HepG2 (cell line): ENCODE data around the gene SETD1B. TPM values are rescaled to one million over a fixed set of nuclear protein-coding genes. Genes with fewer than 3 reads are reported as not detected.

Experiments used
- ATAC-seq: fragments of 200-7000 bp; cut with Tn5 transposase; 3 replicates; pipeline ENCODE4 v1.9.1; 2020; ENCODE audit warnings: mild to moderate bottlenecking, moderate library complexity
- BruUV-seq: library from RNA; stranded (reverse); fragments of 400-500 nt; replicated peaks from 2 replicates; lab custom pipeline; 2021; lab: Mats Ljungman, UMichigan
- CTCF ChIA-PET: fragments of 300-600 bp; formaldehyde crosslinking; extraction: SDS; loops from one replicate; lab custom pipeline; 2021; ENCODE audit warnings: low total read pairs, inconsistent platforms, low intra/inter-chr PET ratio; lab: Yijun Ruan, JAX
- POLR2A ChIA-PET: fragments of 350-600 bp; sonication (Branson Sonifier 250); formaldehyde crosslinking; loops from one replicate; lab custom pipeline; 2020; ENCODE audit warnings: antibody characterized with exemption, inconsistent platforms; lab: Yijun Ruan, JAX
- DNase-seq: peaks from one replicate; pipeline ENCODE4 v3.0.0-alpha.2; 2015; ENCODE audit warnings: low spot score
- FAIRE-seq: peaks from 3 replicates; lab custom pipeline; 2011; peaks lifted over from hg19 to GRCh38; lab: Jason Lieb, UNC
- H2AFZ ChIP-seq: one replicate; pipeline ENCODE4 v1.6.1; 2011; ENCODE audit warnings: low read length, inconsistent platforms
- H3K27ac ChIP-seq: fragments of 300-600 bp; 3 replicates; pipeline ENCODE4 v1.8.0; 2011; ENCODE audit warnings: mixed run types, mild to moderate bottlenecking, mixed read lengths, low read length, inconsistent platforms; ENCODE audit not compliant: insufficient read depth; ENCODE audit errors: extremely low read length
- H3K27me3 ChIP-seq, 2 experiments: fragments of 200-600 bp in 1 of 2; 2 replicates in 1 of 2; 3 replicates in 1 of 2; pipeline versions ENCODE4 v1.6.0 to v1.8.0; 2011; ENCODE audit warnings: low read length in 2 of 2, mild to moderate bottlenecking in 2 of 2, moderate library complexity in 2 of 2, inconsistent platforms in 1 of 2; ENCODE audit not compliant: insufficient read depth in 2 of 2, control insufficient read depth in 1 of 2
- H3K36me3 ChIP-seq, 2 experiments: fragments of 200-600 bp in 1 of 2; replicated peaks in 1 of 2; 2 replicates in 1 of 2; 3 replicates in 1 of 2; pipeline versions ENCODE4 v1.5.1 to v1.8.0; 2011; ENCODE audit warnings: low read length in 2 of 2, inconsistent platforms in 1 of 2; ENCODE audit not compliant: insufficient read depth in 2 of 2, control insufficient read depth in 1 of 2
- H3K4me1 ChIP-seq: 2 replicates; pipeline ENCODE4 v1.5.1; 2012; ENCODE audit warnings: low read length, inconsistent platforms; ENCODE audit not compliant: insufficient read depth
- H3K4me2 ChIP-seq: 2 replicates; pipeline ENCODE4 v1.6.0; 2011; ENCODE audit warnings: low read depth, low read length, inconsistent platforms
- H3K4me3 ChIP-seq, 3 experiments: fragments of 200-600 bp in 1 of 3; sonication (generic), shearing (Covaris generic) in 1 of 3; replicated peaks in 1 of 3; 2 replicates each; pipeline ENCODE4 v1.5.1; 2011 to 2016; ENCODE audit warnings: low read length in 3 of 3, inconsistent platforms in 2 of 3, low read depth in 2 of 3, mild to moderate bottlenecking in 2 of 3, control low read depth in 1 of 3, mixed read lengths in 1 of 3; ENCODE audit not compliant: insufficient read depth in 1 of 3
- H3K79me2 ChIP-seq: one replicate; pipeline ENCODE4 v1.6.1; 2011; ENCODE audit warnings: low read length, inconsistent platforms; ENCODE audit not compliant: insufficient read depth
- H3K9ac ChIP-seq: 2 replicates; pipeline ENCODE4 v1.6.0; 2011; ENCODE audit warnings: mild to moderate bottlenecking, low read depth, low read length, inconsistent platforms; ENCODE audit not compliant: insufficient read depth
- H3K9me3 ChIP-seq: 2 replicates; pipeline ENCODE4 v1.5.1; 2012; ENCODE audit warnings: mild to moderate bottlenecking, low read length
- H4K20me1 ChIP-seq: 2 replicates; pipeline ENCODE4 v1.6.0; 2011; ENCODE audit warnings: inconsistent platforms, mild to moderate bottlenecking, low read length, moderate library complexity; ENCODE audit not compliant: insufficient read depth
- ATF1 ChIP-seq: IDR thresholded peaks from 2 replicates; pipeline ENCODE4 v1.6.1; 2016; ENCODE audit warnings: mild to moderate bottlenecking, control low read depth
- CBX2 ChIP-seq, 2 experiments: fragments of 200-600 bp in 1 of 2; sonication (generic); formaldehyde crosslinking in 1 of 2; IDR thresholded peaks; 2 replicates each; pipeline versions ENCODE4 v1.7.0 to v1.8.1; 2018 to 2022; ENCODE audit warnings: low read depth in 2 of 2, low read length in 1 of 2, mild to moderate bottlenecking in 1 of 2, missing genetic modification reagents in 1 of 2
- CCAR2 ChIP-seq: fragments of 200-400 bp; formaldehyde crosslinking; optimal IDR thresholded peaks from 2 replicates; pipeline ENCODE3; 2018; ENCODE audit warnings: low read depth, mild to moderate bottlenecking, low read length, moderate library complexity
- HIC2 ChIP-seq: sonication (generic); formaldehyde crosslinking; IDR thresholded peaks from 2 replicates; pipeline ENCODE4 v1.9.0; 2022; ENCODE audit warnings: low read depth, missing genetic modification reagents
- NR2F1 ChIP-seq, 2 experiments: fragments of 450-650 bp in 1 of 2; formaldehyde crosslinking in 1 of 2; IDR thresholded peaks; 2 replicates each; pipeline versions ENCODE4 v1.5.0 to v1.6.1; 2016 to 2020; ENCODE audit warnings: mild to moderate bottlenecking in 1 of 2, missing compliant biosample characterization in 1 of 2, missing genetic modification reagents in 1 of 2, moderate library complexity in 1 of 2
- PATZ1 ChIP-seq: sonication (generic); formaldehyde crosslinking; IDR thresholded peaks from 2 replicates; pipeline ENCODE4 v1.4.0; 2020; ENCODE audit warnings: missing genetic modification reagents
- REPIN1 ChIP-seq: sonication (generic); formaldehyde crosslinking; IDR thresholded peaks from 2 replicates; pipeline ENCODE4 v1.8.0; 2022; ENCODE audit warnings: missing genetic modification reagents, low read depth, mild to moderate bottlenecking, borderline replicate concordance
- SAP130 ChIP-seq: IDR thresholded peaks from 2 replicates; pipeline ENCODE4 v1.6.1; 2016; ENCODE audit warnings: low read depth
- TP53 ChIP-seq: sonication (generic); formaldehyde crosslinking; conservative IDR thresholded peaks from 2 replicates; pipeline ENCODE4 v1.4.0; 2020; ENCODE audit warnings: missing genetic modification reagents
- ZNF275 ChIP-seq: sonication (generic); formaldehyde crosslinking; IDR thresholded peaks from 2 replicates; pipeline ENCODE4 v1.8.0; 2022; ENCODE audit warnings: missing genetic modification reagents, mild to moderate bottlenecking, inconsistent platforms, borderline replicate concordance
- ZNF552 ChIP-seq: sonication (generic); formaldehyde crosslinking; IDR thresholded peaks from 2 replicates; pipeline ENCODE4 v1.9.0; 2022; ENCODE audit warnings: missing genetic modification reagents, mild to moderate bottlenecking, borderline replicate concordance
- ZNF639 ChIP-seq: conservative IDR thresholded peaks from 2 replicates; pipeline ENCODE4 v1.6.1; 2018; ENCODE audit warnings: missing genetic modification reagents
- ZSCAN30 ChIP-seq: sonication (generic); formaldehyde crosslinking; IDR thresholded peaks from 2 replicates; pipeline ENCODE4 v1.5.0; 2020; ENCODE audit warnings: mild to moderate bottlenecking, missing genetic modification reagents
- ZXDC ChIP-seq: sonication (generic); formaldehyde crosslinking; IDR thresholded peaks from 2 replicates; pipeline ENCODE4 v1.5.0; 2020; ENCODE audit warnings: mild to moderate bottlenecking, missing genetic modification reagents
- WGBS: methylation state at CpG from one replicate; pipeline ENCODE4 v1.1.6; 2017; ENCODE audit warnings: low lambda C conversion rate; 5-methylcytosine and 5-hydroxymethylcytosine counted together
- in situ Hi-C: cut with HindIII; loops from 2 replicates; pipeline ENCODE4 v1.10.0; 2017; ENCODE audit warnings: low pct_unique_long_range_greater_than_20kb; ENCODE audit not compliant: extremely low pct_ligation_motif_present
- intact Hi-C: fragments of 100-400 bp; cut with micrococcal nuclease; formaldehyde crosslinking; loops from one replicate; pipeline ENCODE4 v1.10.0; 2022; ENCODE audit not compliant: unreplicated experiment
- polyA plus RNA-seq, 8 experiments: library from polyadenylated mRNA; depleted of rRNA in 3 of 8; stranded (reverse) in 7 of 8; unstranded in 1 of 8; fragments of >200 nt; fragmentation: Illumina TruSeq in 4 of 8; extraction: Trizol in 4 of 8; gene quantifications; 2 replicates each; pipeline versions ENCODE4 v1.2.1 to v1.2.3, GENCODE V29; 2011 to 2016; ENCODE audit warnings: low read depth in 4 of 8, missing spikeins in 1 of 8, mixed read lengths in 1 of 8; ENCODE audit not compliant: insufficient read depth in 1 of 8
- total RNA-seq, 5 experiments: library from RNA; depleted of rRNA; stranded (reverse); fragments of >200 nt; fragmentation: Illumina TruSeq; extraction: Trizol; gene quantifications; 2 replicates each; pipeline ENCODE4 v1.2.3, GENCODE V29; 2016; ENCODE audit warnings: low read depth in 1 of 5

SETD1B gene
- total and polyA plus RNA-seq, 2 of the 13 experiments (the other 11 are each of a cell fraction or from before 2014, with no cell fraction given), result 1.1 to 1.4 TPM

GRCh38 chr12:121849665-121850064 is 45.9 kb downstream of the SETD1B start:
- Histone ChIP-seq H3K9me3 (no peaks in the 10 kb centered on the region), H4K20me1 (no peaks in the 10 kb centered on the region), H3K4me2 (no peak overlapping the region), H3K9ac (no peak overlapping the region), H3K36me3 (peaks cover 4 to 6% of the 10 kb centered on the region in 2 experiments; a peak in 3 of 5 replicates), H3K79me2 (no peaks in the 10 kb centered on the region), H2AFZ (no peak overlapping the region), H3K27ac (no peak overlapping the region), H3K4me3 (no peak overlapping the region), H3K4me1 (no peaks in the 10 kb centered on the region), H3K27me3 (no peaks in the 10 kb centered on the region)
- FAIRE-seq (no peak), ATAC-seq (peak; percentile 36; the same call in 2 of the 3 replicates), DNase-seq (no peak)
- CTCF ChIA-PET, result interaction anchor here (0.9 kb wide), 1 partner anchor 40 kb away, joined by 3 read pairs; no protein-coding TSS in a partner anchor
- in situ Hi-C loops (no loop called here), intact Hi-C loops (no loop called here)
- POLR2A ChIA-PET, result no interaction called here
- no TSS peak for BruUV-seq
- WGBS, result 94% methylated on average over 7 of the region's 13 CpGs
- TF ChIP-seq ZNF275 (CRISPR knock-in tag) (no peak), PATZ1 (CRISPR knock-in tag) (no peak), ZSCAN30 (CRISPR knock-in tag) (no peak), TP53 (CRISPR knock-in tag) (no peak), HIC2 (CRISPR knock-in tag) (no peak), CCAR2 (no peak), ZXDC (CRISPR knock-in tag) (no peak), ZNF639 (no peak), ATF1 (CRISPR knock-in tag) (no peak), NR2F1 (CRISPR knock-in tag; IDR thresholded peaks at IDR 0.05) (no peak), CBX2 (IDR thresholded peaks at IDR 0.05; ENCODE audit: low read depth, low read length) (no peak), CBX2 (CRISPR knock-in tag; IDR thresholded peaks at IDR 0.05; ENCODE audit: low read depth) (no peak), ZNF552 (CRISPR knock-in tag) (no peak), SAP130 (CRISPR knock-in tag) (no peak), REPIN1 (CRISPR knock-in tag) (no peak)
